GM19023 (cell line): Measurements from ENCODE around the gene FIBCD1.

Source experiments
- ATAC-seq: cut with Tn5 transposase; IDR thresholded peaks from one replicate; pipeline ENCODE4 v1.9.1; 2021; ENCODE audit warnings: mild to moderate bottlenecking, moderate library complexity; ENCODE audit not compliant: unreplicated experiment

Gene FIBCD1

GRCh38 chr9:130923611-130924447 is 15.2 kb downstream of the FIBCD1 start:
- no peak for ATAC-seq

- ATAC-seq: no peak
Observed at GRCh38 chr9:130922893-130923610, 16.0 kb downstream of the FIBCD1 start.

- ATAC-seq: no peak
Observed at GRCh38 chr9:130921989-130922892, 16.8 kb downstream of the FIBCD1 start.

- no peak for ATAC-seq
Observed at GRCh38 chr9:130921300-130921988, 17.6 kb downstream of the FIBCD1 start.

GRCh38 chr9:130920762-130921299 is 18.2 kb downstream of the FIBCD1 start:
- no peak for ATAC-seq

GRCh38 chr9:130920233-130920632 is 18.8 kb downstream of the FIBCD1 start:
- ATAC-seq: no peak

- no peak for ATAC-seq
Observed at GRCh38 chr9:130919559-130920145, 19.4 kb downstream of the FIBCD1 start.

- ATAC-seq: no peak
Observed at GRCh38 chr9:130918826-130919558, 20.1 kb downstream of the FIBCD1 start.

GRCh38 chr9:130918101-130918825 is 20.8 kb downstream of the FIBCD1 start:
- no peak for ATAC-seq

- no peak for ATAC-seq
Observed at GRCh38 chr9:130917168-130917960, 21.7 kb downstream of the FIBCD1 start.

- no peak for ATAC-seq
Observed at GRCh38 chr9:130915096-130915447, 24.0 kb downstream of the FIBCD1 start.

- no peak for ATAC-seq
Observed at GRCh38 chr9:130914417-130915095, 24.5 kb downstream of the FIBCD1 start.

GRCh38 chr9:130913599-130914416 is 25.2 kb downstream of the FIBCD1 start:
- ATAC-seq: no peak

- no peak for ATAC-seq
Observed at GRCh38 chr9:130912932-130913598, 26.0 kb downstream of the FIBCD1 start.

GRCh38 chr9:130911254-130912049 is 27.6 kb downstream of the FIBCD1 start:
- ATAC-seq: no peak
